ENCODE measurements around the gene PHRF1. TPM values are rescaled to one million over a fixed set of nuclear protein-coding genes. Genes with fewer than 3 reads are reported as not detected.

Gene PHRF1
- polyA plus RNA-seq, 1 of the 3 experiments (the other 2 are of a cell fraction), result 22.7 TPM

DNA sequence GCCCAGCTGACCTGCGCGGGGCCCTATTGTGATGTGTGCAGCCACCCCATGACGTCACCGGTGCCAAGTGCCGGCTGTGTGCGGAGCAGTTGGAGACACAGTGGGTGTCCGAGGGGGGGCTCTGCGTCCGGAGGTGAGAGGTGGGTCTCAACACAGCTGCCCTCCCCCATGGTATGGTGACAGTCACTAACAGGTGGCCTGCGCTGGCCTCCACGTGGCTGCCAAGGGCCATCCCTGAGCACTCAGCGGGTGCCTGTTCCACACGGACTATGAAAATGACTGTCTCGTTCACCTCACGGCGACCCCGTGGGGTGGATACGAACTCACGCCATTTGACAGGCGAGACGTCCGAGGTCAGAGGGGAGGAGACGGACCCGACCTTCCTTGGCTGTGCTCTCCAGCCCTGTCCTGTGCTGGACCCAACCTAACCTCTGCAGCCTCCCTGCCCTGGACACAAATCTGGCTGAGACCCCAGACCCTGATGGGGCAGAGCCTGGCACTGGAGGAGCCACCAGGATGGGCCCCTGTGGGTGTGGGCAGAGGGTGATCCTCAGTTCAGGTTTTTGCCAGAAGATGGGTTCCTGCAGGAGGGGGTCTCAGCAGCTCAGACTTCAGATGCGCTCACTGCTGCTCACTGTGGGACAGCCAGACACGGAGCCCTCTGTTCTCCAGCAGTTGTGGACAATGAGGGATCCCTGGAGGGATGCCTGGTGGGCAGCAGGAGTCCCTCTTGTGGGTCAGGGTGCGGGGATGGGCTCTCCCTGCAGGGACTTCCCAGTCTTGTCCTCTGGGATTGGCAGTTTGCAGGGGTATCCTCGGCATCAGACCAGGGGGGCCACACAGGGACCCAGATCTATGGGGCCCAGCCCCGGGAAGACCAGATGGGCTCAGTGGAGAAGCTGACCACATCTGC is 47.2 kb upstream of the PHRF1 start:
- H3F3A ChIP-seq (replicated peaks; ENCODE audit: insufficient read depth), result no peaks in the 10 kb centered on the region
- peaks cover 6% of the 10 kb centered on the region; the same call in 1 of the 2 replicates for H4K20me1 ChIP-seq (ENCODE audit: insufficient read depth)
- H3K4me3 ChIP-seq (ENCODE audit: low read depth in 2 of 2, low read length in 1 of 2), result no peak overlapping the region
- WGBS (ENCODE audit: low lambda C conversion rate), result 92% methylated on average over 14 of the region's 29 CpGs
- POLR2A ChIA-PET, result no interaction called here
- H2AFZ ChIP-seq (ENCODE audit: low read depth), result no peak overlapping the region
- no peak overlapping the region for H3K27ac ChIP-seq (ENCODE audit: low read depth in 2 of 2, low read length in 1 of 2)
- H3K4me1 ChIP-seq (ENCODE audit: control insufficient read depth in 1 of 2, insufficient read depth in 2 of 2, low read depth in 1 of 2, low read length in 1 of 2), result peaks cover 0 to 5% of the 10 kb centered on the region in 2 experiments; a peak in 1 of 4 replicates
- TF ChIP-seq SMC3 (IDR thresholded peaks at IDR 0.05; ENCODE audit: low read depth, low read length), result no peak
- no peak for TF ChIP-seq MXI1 (IDR thresholded peaks at IDR 0.05; ENCODE audit: low read depth, low read length)
- TF ChIP-seq, protein P1, sequence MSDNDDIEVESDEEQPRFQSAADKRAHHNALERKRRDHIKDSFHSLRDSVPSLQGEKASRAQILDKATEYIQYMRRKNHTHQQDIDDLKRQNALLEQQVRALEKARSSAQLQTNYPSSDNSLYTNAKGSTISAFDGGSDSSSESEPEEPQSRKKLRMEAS (IDR thresholded peaks at IDR 0.05; ENCODE audit: low read depth), result no peak
- TF ChIP-seq RFX5 (IDR thresholded peaks at IDR 0.05; ENCODE audit: low read length), result no peak
- TF ChIP-seq, protein P2, sequence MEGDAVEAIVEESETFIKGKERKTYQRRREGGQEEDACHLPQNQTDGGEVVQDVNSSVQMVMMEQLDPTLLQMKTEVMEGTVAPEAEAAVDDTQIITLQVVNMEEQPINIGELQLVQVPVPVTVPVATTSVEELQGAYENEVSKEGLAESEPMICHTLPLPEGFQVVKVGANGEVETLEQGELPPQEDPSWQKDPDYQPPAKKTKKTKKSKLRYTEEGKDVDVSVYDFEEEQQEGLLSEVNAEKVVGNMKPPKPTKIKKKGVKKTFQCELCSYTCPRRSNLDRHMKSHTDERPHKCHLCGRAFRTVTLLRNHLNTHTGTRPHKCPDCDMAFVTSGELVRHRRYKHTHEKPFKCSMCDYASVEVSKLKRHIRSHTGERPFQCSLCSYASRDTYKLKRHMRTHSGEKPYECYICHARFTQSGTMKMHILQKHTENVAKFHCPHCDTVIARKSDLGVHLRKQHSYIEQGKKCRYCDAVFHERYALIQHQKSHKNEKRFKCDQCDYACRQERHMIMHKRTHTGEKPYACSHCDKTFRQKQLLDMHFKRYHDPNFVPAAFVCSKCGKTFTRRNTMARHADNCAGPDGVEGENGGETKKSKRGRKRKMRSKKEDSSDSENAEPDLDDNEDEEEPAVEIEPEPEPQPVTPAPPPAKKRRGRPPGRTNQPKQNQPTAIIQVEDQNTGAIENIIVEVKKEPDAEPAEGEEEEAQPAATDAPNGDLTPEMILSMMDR (IDR thresholded peaks at IDR 0.05), result no peak
- no peak for TF ChIP-seq MEF2A (IDR thresholded peaks at IDR 0.05; ENCODE audit: borderline replicate concordance, low read depth)
- TF ChIP-seq, protein P3, sequence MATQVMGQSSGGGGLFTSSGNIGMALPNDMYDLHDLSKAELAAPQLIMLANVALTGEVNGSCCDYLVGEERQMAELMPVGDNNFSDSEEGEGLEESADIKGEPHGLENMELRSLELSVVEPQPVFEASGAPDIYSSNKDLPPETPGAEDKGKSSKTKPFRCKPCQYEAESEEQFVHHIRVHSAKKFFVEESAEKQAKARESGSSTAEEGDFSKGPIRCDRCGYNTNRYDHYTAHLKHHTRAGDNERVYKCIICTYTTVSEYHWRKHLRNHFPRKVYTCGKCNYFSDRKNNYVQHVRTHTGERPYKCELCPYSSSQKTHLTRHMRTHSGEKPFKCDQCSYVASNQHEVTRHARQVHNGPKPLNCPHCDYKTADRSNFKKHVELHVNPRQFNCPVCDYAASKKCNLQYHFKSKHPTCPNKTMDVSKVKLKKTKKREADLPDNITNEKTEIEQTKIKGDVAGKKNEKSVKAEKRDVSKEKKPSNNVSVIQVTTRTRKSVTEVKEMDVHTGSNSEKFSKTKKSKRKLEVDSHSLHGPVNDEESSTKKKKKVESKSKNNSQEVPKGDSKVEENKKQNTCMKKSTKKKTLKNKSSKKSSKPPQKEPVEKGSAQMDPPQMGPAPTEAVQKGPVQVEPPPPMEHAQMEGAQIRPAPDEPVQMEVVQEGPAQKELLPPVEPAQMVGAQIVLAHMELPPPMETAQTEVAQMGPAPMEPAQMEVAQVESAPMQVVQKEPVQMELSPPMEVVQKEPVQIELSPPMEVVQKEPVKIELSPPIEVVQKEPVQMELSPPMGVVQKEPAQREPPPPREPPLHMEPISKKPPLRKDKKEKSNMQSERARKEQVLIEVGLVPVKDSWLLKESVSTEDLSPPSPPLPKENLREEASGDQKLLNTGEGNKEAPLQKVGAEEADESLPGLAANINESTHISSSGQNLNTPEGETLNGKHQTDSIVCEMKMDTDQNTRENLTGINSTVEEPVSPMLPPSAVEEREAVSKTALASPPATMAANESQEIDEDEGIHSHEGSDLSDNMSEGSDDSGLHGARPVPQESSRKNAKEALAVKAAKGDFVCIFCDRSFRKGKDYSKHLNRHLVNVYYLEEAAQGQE (IDR thresholded peaks at IDR 0.05; ENCODE audit: low read depth, low read length), result no peak
- no peak for TF ChIP-seq YY1 (IDR thresholded peaks at IDR 0.05; ENCODE audit: low read depth)
- no peak for TF ChIP-seq NFIC (IDR thresholded peaks at IDR 0.05; ENCODE audit: borderline replicate concordance)
- TF ChIP-seq ELF1 (IDR thresholded peaks at IDR 0.05), result no peak
- CTCF ChIA-PET, result interaction anchor here (0.7 kb wide), 1 partner anchor 11 kb away, joined by 3 read pairs; no protein-coding TSS in a partner anchor
- DNase-seq, result no peak
- peaks cover 7% of the 10 kb centered on the region; the same call in 1 of the 2 replicates for H3K79me2 ChIP-seq (ENCODE audit: insufficient read depth)
- H3K9me3 ChIP-seq, result no peaks in the 10 kb centered on the region
- no peaks in the 10 kb centered on the region for H3K27me3 ChIP-seq (ENCODE audit: insufficient read depth)
- H3K9me2 ChIP-seq, result no peaks in the 10 kb centered on the region
- H3K9ac ChIP-seq, result no peak overlapping the region
- no peak overlapping the region for H3K4me2 ChIP-seq
- peaks cover 0 to 27% of the 10 kb centered on the region in 2 experiments for H3K36me3 ChIP-seq (replicated peaks in 1 of 2; ENCODE audit: control insufficient read depth in 1 of 2, insufficient read depth in 2 of 2, low read length in 1 of 2)
